GM12892 (cell line): ENCODE results near the gene ABHD12.

Experiments
- DNase-seq: peaks from one replicate; pipeline ENCODE4 v3.0.0; 2011; ENCODE audit not compliant: insufficient read length
- FAIRE-seq: peaks from 2 replicates; lab custom pipeline; 2011; peaks lifted over from hg19 to GRCh38; lab: Jason Lieb, UNC
- POLR2A ChIP-seq: IDR thresholded peaks from 2 replicates; pipeline ENCODE4 v1.6.1; 2011; ENCODE audit warnings: low read depth, low read length, control low read depth
- POLR2AphosphoS5 ChIP-seq: IDR thresholded peaks from 2 replicates; pipeline ENCODE4 v1.6.1; 2011; ENCODE audit warnings: low read depth, low read length, control low read depth
- TAF1 ChIP-seq: IDR thresholded peaks from 2 replicates; pipeline ENCODE4 v1.6.1; 2011; ENCODE audit warnings: low read depth, mild to moderate bottlenecking, control low read depth, low read length, borderline replicate concordance

ABHD12 gene

DNA sequence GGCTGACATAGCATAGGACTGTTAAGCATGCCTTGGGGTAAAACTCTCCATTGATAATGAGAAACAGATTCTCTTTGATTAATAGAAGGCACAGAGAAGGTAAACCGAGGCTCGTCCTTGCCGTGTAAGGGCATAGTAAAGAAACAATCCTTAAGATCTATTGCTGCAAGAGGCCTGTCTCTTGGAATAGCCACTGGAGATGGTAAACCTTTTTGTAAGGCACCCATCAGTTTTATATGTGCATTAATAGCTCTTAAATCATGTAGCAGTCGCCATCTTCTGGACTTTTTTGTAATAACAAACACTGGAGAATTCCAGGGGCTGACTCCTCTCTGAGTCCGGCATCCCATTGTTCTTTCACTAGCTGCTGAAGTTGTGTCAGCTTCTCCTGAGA, 8.4 kb upstream of the ABHD12 start:
- no peak for TF ChIP-seq POLR2AphosphoS5
- no peak for TF ChIP-seq TAF1
- TF ChIP-seq POLR2A: no peak
- no peak for FAIRE-seq
- no peak for DNase-seq

DNA sequence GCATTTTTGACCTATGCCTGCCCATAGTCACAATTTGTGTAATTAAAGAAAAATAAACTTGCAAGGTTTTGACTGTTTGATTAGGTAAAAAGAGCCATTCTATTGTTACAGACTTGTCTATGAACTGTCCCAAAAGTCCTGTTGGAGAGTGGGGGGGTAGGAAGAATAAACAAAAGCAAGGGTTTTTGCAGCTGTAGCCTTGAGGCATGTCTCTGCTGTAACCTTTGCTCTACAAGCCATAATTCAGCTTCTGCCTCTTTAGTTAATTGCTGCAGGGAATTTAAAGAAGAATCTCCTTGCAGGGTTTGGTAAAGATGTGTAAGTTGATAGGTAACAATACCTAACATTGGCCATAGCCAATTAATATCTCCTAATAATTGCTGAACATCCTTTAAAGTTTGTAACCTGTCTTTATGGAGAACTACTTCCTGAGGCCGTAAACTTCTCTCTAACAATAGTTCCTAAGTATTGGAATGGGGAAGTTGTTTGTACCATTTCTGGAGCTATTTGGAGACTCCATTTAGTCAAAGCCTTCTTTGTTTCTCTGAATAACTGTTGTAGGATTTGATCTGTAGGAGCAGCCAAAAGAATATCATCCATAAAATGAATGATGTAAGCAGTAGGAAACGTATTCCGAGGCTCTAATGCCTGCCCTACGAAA, 7.9 kb upstream of the ABHD12 start:
- TF ChIP-seq POLR2A (no peak), TAF1 (no peak), POLR2AphosphoS5 (no peak)
- DNase-seq (no peak), FAIRE-seq (no peak)

DNA sequence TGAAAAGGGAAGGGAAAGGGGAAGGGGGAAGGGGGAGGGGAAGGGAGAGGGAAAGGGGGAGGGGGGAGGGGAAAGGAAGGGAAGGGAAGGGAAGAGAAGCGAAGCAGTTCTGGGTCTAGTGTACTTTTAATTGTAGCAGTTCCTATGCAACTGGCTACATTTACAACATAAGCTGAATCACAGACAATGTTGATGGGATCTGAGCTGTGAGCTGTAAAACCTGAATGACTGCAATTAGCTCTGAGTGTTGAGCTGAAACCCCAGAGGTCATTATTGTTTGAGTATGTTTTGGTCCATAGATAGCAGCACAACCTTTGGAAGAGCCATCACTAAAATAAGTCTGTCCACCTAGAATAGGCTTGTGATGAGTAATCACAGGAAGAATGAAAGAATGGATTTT, 7.2 kb upstream of the ABHD12 start:
- no peak for TF ChIP-seq POLR2AphosphoS5
- DNase-seq: no peak
- no peak for FAIRE-seq

DNA sequence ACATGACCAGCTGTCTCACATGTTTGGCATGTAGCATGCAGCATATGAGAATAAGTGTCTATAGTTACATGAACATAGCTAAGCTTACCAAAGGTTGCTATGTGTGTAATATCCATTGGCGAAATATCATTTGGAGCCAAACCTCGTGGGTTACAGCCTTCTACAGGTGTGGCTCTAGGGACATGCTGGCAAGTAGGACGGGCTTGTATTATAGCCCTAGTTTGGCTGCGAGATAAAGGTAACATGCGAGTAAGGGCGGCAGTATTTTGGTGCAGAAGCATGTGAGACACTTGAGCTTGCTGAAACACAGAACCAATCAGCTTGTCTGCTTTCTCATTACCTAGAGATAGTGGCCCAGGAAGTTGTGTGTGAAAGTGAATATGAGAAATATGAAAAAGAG, 6.5 kb upstream of the ABHD12 start:
- no peak for DNase-seq
- TF ChIP-seq TAF1 (no peak), POLR2A (no peak), POLR2AphosphoS5 (no peak)
- no peak for FAIRE-seq

DNA sequence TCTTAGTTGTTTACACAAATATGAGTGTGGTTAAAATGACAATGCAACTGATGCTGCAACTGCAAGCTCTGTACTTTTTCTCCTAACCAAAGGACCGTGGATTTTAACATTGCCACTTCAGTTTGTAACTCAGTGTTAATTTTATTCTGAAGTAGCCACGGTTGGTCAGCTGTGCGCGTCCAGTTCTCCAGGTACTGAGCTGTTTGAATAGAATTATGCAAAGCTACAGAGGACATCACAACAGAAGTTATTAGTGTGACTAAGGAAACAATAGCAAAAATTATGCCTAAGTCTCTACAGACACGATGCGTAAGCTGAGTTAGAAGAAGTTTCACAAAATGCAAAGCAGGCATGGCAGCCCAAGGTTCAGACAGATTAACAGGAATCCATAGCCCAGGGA, 4.4 kb upstream of the ABHD12 start:
- DNase-seq: no peak
- no peak for FAIRE-seq
- TF ChIP-seq POLR2A (no peak), POLR2AphosphoS5 (no peak)

- no peak for DNase-seq
- no peak for FAIRE-seq
- TF ChIP-seq POLR2A (no peak), POLR2AphosphoS5 (no peak), TAF1 (no peak)
These were observed 3.6 kb upstream of the ABHD12 start for GRCh38 chr20:25394276-25394675.

GRCh38 chr20:25389858-25390537, 637 bp downstream of the ABHD12 start:
- no peak for FAIRE-seq
- TF ChIP-seq POLR2AphosphoS5 (no peak), POLR2A (no peak), TAF1 (no peak)
- DNase-seq: peak; percentile 41

GRCh38 chr20:25389401-25389857, 1.2 kb downstream of the ABHD12 start:
- DNase-seq (no peak), FAIRE-seq (peak; percentile 85)
- TF ChIP-seq TAF1 (no peak), POLR2AphosphoS5 (no peak), POLR2A (no peak)

DNA sequence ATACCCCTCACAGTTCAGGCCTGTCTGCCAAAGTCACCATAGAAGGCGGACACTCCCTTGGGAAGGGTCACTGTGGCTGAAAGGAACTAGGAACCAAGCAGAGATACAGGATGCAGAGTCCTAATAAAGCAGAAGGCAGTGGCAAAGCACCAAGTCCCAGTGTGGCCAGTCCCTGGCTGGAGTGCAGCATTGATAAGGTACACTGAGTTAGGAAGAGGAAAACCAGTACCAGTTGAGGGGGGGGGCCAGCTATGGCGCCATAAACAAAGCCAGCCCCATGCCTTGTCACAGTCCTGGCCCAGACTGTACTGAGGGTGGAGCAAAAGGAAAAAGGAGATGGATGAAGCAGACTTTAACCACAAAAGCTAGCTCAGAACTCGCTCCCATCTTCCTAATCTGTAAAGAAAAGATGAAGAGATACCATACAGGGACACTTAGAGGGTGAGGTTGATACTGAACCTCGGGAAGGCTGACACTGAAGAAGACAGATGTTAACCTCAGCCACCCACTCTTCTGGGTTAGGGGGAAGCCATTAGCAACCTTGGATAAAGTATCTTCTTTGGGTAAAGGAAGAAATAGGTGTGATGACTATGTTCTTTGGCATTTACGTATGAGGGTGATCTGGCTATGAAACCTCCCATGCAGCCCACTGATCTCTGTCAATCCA, 7.8 kb downstream of the ABHD12 start:
- no peak for DNase-seq
- no peak for FAIRE-seq
- TF ChIP-seq POLR2A: no peak
- no peak for TF ChIP-seq TAF1
- TF ChIP-seq POLR2AphosphoS5: no peak

DNA sequence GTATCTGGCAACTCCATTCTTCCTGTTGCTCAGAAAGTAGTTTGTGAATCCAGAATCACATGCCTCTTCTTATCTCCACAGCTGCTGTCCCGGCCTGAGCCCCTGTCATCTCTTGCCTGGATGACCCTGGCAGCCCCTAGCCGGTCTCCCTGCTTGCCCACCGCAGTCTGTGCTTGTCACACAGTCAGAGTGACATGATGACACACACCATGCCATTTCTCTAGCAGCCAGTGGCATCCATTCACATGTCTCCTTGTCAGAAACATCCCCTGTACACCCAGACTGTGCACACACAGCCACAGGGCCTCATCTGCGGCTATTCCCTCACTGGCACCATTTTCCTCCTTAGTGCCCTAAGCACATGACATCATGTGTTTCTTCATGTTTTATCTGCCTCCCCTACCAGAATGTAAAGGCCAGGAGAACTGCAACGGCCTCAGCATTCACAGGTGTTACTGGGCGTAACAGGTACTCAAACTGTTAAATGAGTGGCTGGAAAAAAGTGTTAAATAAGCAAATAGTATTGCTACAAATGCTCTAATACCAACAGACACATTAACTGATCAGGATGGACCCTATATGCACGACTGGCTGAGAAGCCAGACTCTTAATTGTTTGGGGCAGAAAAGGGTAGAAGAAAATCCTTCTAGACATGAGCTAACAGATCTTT, 9.6 kb downstream of the ABHD12 start:
- DNase-seq (no peak), FAIRE-seq (no peak)
- TF ChIP-seq POLR2A (no peak), POLR2AphosphoS5 (no peak), TAF1 (no peak)

DNA sequence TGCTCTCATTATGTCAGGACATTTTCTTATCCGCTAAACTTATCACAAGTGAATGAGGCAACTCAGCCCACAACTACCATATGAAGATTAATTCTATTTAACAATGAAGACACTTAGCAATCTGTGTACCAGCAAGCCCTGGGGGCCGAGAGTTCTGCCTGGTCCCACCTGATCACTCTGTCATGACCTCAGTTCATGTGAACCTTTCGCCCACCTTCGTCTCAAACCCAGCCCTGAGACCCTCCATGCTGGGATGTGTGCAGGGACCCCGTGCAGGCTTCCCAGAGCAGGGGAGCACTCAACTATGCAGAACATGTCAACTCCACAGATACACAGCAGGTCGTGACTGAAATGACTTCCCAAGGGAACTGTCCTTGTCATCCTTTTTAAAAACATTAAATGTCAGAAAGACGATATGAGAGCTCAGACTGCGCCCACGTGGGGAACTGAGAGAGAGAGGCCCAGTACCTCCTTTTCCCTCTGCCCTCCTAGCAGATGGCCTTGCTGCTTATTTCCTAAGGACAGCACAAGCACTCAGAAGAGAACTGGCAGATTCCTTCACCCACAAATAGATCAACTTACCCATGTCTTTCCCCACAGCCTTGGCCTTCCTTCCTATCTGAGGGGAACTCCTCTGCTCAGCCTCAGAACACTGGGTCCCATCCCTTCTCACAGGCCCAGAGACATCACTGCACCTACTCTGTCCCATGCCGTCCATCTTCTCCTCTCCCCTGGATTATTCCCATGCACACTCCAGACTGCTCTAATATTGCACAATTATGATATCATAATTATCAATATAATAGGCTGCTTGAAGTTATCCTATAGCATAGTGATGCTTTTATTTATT, 11.5 kb downstream of the ABHD12 start:
- FAIRE-seq: no peak
- DNase-seq: no peak
- TF ChIP-seq POLR2AphosphoS5: no peak
- no peak for TF ChIP-seq POLR2A
- TF ChIP-seq TAF1: no peak
